H9 (cell line): Measurements from ENCODE around the gene RIPK1. TPM values are rescaled to one million over a fixed set of nuclear protein-coding genes. Genes with fewer than 3 reads are reported as not detected.
"Not testable (repeated sequence)": the region's sequence is repeated elsewhere in the genome, so short reads cannot be mapped to it uniquely, and the experiment has no call there.

Source experiments
- DNase-seq: peaks from one replicate; pipeline ENCODE4 v3.0.0-alpha.2; 2017
- H2AFZ ChIP-seq: one replicate; pipeline ENCODE4 v1.6.1; 2013; ENCODE audit warnings: mild to moderate bottlenecking, low read length, control low read depth, moderate library complexity
- H2AK5ac ChIP-seq: 2 replicates; pipeline ENCODE4 v1.6.1; 2013; ENCODE audit warnings: low read length, control low read depth, mixed read lengths; ENCODE audit not compliant: insufficient read length
- H2BK120ac ChIP-seq: one replicate; pipeline ENCODE4 v1.6.1; 2013; ENCODE audit warnings: low read depth, mild to moderate bottlenecking, low read length, control low read depth, inconsistent platforms; ENCODE audit not compliant: poor library complexity, severe bottlenecking
- H2BK12ac ChIP-seq: 2 replicates; pipeline ENCODE4 v1.6.1; 2013; ENCODE audit warnings: low read length, control low read depth, mixed read lengths, low read depth; ENCODE audit not compliant: insufficient read length
- H2BK15ac ChIP-seq: 2 replicates; pipeline ENCODE4 v1.6.1; 2013; ENCODE audit warnings: low read depth, low read length, control low read depth
- H2BK20ac ChIP-seq: one replicate; pipeline ENCODE4 v1.6.1; 2013; ENCODE audit warnings: low read depth, mild to moderate bottlenecking, low read length, control low read depth, inconsistent platforms; ENCODE audit not compliant: poor library complexity, severe bottlenecking
- H2BK5ac ChIP-seq: 2 replicates; pipeline ENCODE4 v1.6.1; 2013; ENCODE audit warnings: low read length, control low read depth, mixed read lengths; ENCODE audit not compliant: insufficient read length
- H3K14ac ChIP-seq: 2 replicates; pipeline ENCODE4 v1.6.1; 2013; ENCODE audit warnings: low read length, control low read depth; ENCODE audit not compliant: insufficient read depth
- H3K18ac ChIP-seq: 2 replicates; pipeline ENCODE4 v1.6.1; 2013; ENCODE audit warnings: low read depth, mild to moderate bottlenecking, mixed read lengths, low read length, control low read depth; ENCODE audit not compliant: insufficient read length
- H3K23ac ChIP-seq: 2 replicates; pipeline ENCODE4 v1.6.1; 2013; ENCODE audit warnings: low read length, control low read depth, mixed read lengths, low read depth; ENCODE audit not compliant: insufficient read length
- H3K23me2 ChIP-seq: 2 replicates; pipeline ENCODE4 v1.6.1; 2013; ENCODE audit warnings: low read depth, mild to moderate bottlenecking, mixed read lengths, low read length, control low read depth; ENCODE audit not compliant: insufficient read length, poor library complexity, severe bottlenecking
- H3K27ac ChIP-seq: 2 replicates; pipeline ENCODE4 v1.5.1; 2013; ENCODE audit warnings: low read length, control low read depth, mixed read lengths, low read depth; ENCODE audit not compliant: insufficient read length
- H3K27me3 ChIP-seq: 2 replicates; pipeline ENCODE4 v1.6.1; 2013; ENCODE audit warnings: low read length, control low read depth, inconsistent platforms; ENCODE audit not compliant: insufficient read depth
- H3K4ac ChIP-seq: 2 replicates; pipeline ENCODE4 v1.6.1; 2013; ENCODE audit warnings: low read depth, mild to moderate bottlenecking, control low read depth, inconsistent platforms, low read length, moderate library complexity
- H3K4me1 ChIP-seq: 2 replicates; pipeline ENCODE4 v1.6.1; 2013; ENCODE audit warnings: low read length, control low read depth, inconsistent platforms; ENCODE audit not compliant: insufficient read depth
- H3K4me2 ChIP-seq: 2 replicates; pipeline ENCODE4 v1.6.1; 2013; ENCODE audit warnings: low read length, control low read depth, mixed read lengths; ENCODE audit not compliant: insufficient read length, insufficient read depth
- H3K56ac ChIP-seq: 2 replicates; pipeline ENCODE4 v1.6.1; 2013; ENCODE audit warnings: low read depth, mild to moderate bottlenecking, mixed read lengths, low read length, control low read depth; ENCODE audit not compliant: insufficient read length
- H3K79me1 ChIP-seq: 2 replicates; pipeline ENCODE4 v1.6.1; 2013; ENCODE audit warnings: low read depth, mild to moderate bottlenecking, moderate library complexity, low read length, control low read depth, inconsistent platforms; ENCODE audit not compliant: insufficient read depth, poor library complexity, severe bottlenecking
- H3K79me2 ChIP-seq: 2 replicates; pipeline ENCODE4 v1.6.1; 2013; ENCODE audit warnings: low read length, control low read depth, inconsistent platforms; ENCODE audit not compliant: insufficient read depth
- H3K9ac ChIP-seq: 2 replicates; pipeline ENCODE4 v1.6.1; 2013; ENCODE audit warnings: low read length, control low read depth, mixed read lengths; ENCODE audit not compliant: insufficient read length; ENCODE audit errors: extremely low read depth
- H3K9me3 ChIP-seq: one replicate; pipeline ENCODE4 v1.6.1; 2013; ENCODE audit warnings: low read depth, low read length, inconsistent platforms; ENCODE audit not compliant: control insufficient read depth
- H3T11ph ChIP-seq: one replicate; pipeline ENCODE4 v1.6.1; 2013; ENCODE audit warnings: mild to moderate bottlenecking, low read length, control low read depth, inconsistent platforms
- H4K20me1 ChIP-seq: one replicate; pipeline ENCODE4 v1.6.1; 2013; ENCODE audit not compliant: control insufficient read depth, insufficient read length, insufficient read depth
- H4K5ac ChIP-seq: 2 replicates; pipeline ENCODE4 v1.6.1; 2013; ENCODE audit warnings: low read depth, mild to moderate bottlenecking, mixed read lengths, low read length, control low read depth; ENCODE audit not compliant: insufficient read length
- H4K8ac ChIP-seq: replicated peaks from 2 replicates; pipeline ENCODE4 v1.6.1; 2013; ENCODE audit warnings: low read length, control low read depth, mixed read lengths, low read depth; ENCODE audit not compliant: insufficient read length
- H4K91ac ChIP-seq: 2 replicates; pipeline ENCODE4 v1.6.1; 2013; ENCODE audit warnings: low read depth, mild to moderate bottlenecking, moderate library complexity, mixed read lengths, low read length, control low read depth; ENCODE audit not compliant: insufficient read length
- H3K27ac Mint-ChIP-seq, 3 experiments: 2 replicates in 2 of 3; 3 replicates in 1 of 3; pipeline ENCODE4 v1.8.0; 2020 to 2021; ENCODE audit warnings: mixed read lengths in 3 of 3, mild to moderate bottlenecking in 1 of 3, moderate library complexity in 1 of 3
- H3K27me3 Mint-ChIP-seq: 2 replicates; pipeline ENCODE4 v1.8.0; 2021; ENCODE audit warnings: low read depth, mild to moderate bottlenecking, moderate library complexity, mixed read lengths
- H3K36me3 Mint-ChIP-seq, 3 experiments: 2 replicates in 2 of 3; 3 replicates in 1 of 3; pipeline ENCODE4 v1.8.0; 2020 to 2021; ENCODE audit warnings: low read depth in 3 of 3, mixed read lengths in 3 of 3; ENCODE audit not compliant: insufficient read depth in 1 of 3
- H3K4me1 Mint-ChIP-seq, 2 experiments: 2 replicates each; pipeline ENCODE4 v1.8.0; 2020; ENCODE audit warnings: mixed read lengths in 2 of 2
- H3K4me3 Mint-ChIP-seq, 2 experiments: 2 replicates in 1 of 2; 3 replicates in 1 of 2; pipeline ENCODE4 v1.8.0; 2020 to 2021; ENCODE audit warnings: mild to moderate bottlenecking in 2 of 2, mixed read lengths in 2 of 2, moderate library complexity in 1 of 2
- H3K9me3 Mint-ChIP-seq, 2 experiments: 2 replicates in 1 of 2; 3 replicates in 1 of 2; pipeline ENCODE4 v1.8.0; 2020; ENCODE audit warnings: mild to moderate bottlenecking in 2 of 2, mixed read lengths in 2 of 2, moderate library complexity in 1 of 2
- WGBS: extraction: QIAGEN DNeasy Blood & Tissue Kit; methylation state at CpG from one replicate; pipeline ENCODE4 v1.1.7; 2013; ENCODE audit warnings: missing lambda C conversion rate, low lambda C conversion rate, mixed read lengths; ENCODE audit not compliant: insufficient read length; ENCODE audit errors: extremely low coverage; 5-methylcytosine and 5-hydroxymethylcytosine counted together
- total RNA-seq: library from RNA; stranded (reverse); gene quantifications from 2 replicates; pipeline ENCODE4 v1.2.1, GENCODE V29; 2021
- TF ChIP-seq, protein P1 (sequence below): fragments of 200-600 bp; sonication (generic); conservative IDR thresholded peaks from 3 replicates; pipeline ENCODE4 v1.8.0; 2021; ENCODE audit warnings: antibody characterized with exemption, mild to moderate bottlenecking

Gene RIPK1
- total RNA-seq, 1 experiment from 2014 or later: 24.6 TPM

DNA sequence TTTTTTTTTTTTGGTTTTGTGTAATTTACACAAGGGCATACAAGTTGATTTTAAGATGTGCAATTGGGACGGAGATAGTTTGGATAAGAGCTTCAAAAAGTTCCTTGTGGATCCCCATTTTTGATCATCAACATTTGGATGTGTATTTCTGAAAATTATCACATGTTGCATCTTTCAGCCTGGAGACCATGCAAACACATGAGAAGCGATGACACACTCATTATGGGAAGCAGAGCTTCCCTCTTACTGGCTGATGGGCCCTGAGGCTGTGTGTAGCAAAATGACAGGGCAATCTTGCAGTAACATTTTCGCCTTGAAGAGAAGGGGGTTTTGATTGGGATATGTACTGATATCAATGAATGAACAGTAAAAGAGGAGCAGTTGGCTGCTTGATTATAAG, 22.0 kb upstream of the RIPK1 start:
- Histone ChIP-seq H3K23me2 (no peaks in the 10 kb centered on the region), H4K20me1 (no peaks in the 10 kb centered on the region), H2AK5ac (no peak overlapping the region), H4K8ac (no peak overlapping the region), H3K4ac (no peak overlapping the region), H3K9me3 (no peaks in the 10 kb centered on the region), H3T11ph (no peak overlapping the region), H3K4me1 (no peaks in the 10 kb centered on the region; the same call in 1 of the 2 replicates), H2AFZ (no peak overlapping the region), H3K56ac (no peak overlapping the region), H3K23ac (no peak overlapping the region), H2BK5ac (no peak overlapping the region), H3K27ac (no peak overlapping the region), H3K79me2 (no peaks in the 10 kb centered on the region), H2BK20ac (no peak overlapping the region), H3K14ac (no peak overlapping the region), H3K79me1 (no peaks in the 10 kb centered on the region), H3K27me3 (no peaks in the 10 kb centered on the region), H4K91ac (no peak overlapping the region), H3K4me2 (no peak overlapping the region), H2BK15ac (no peak overlapping the region), H2BK12ac (no peak overlapping the region), H3K9ac (no peak overlapping the region), H3K18ac (no peak overlapping the region), H2BK120ac (no peak overlapping the region), H4K5ac (no peak overlapping the region)
- H3K9me3 Mint-ChIP-seq: peaks cover 0 to 3% of the 10 kb centered on the region in 2 experiments; a peak in 1 of 5 replicates
- H3K27ac Mint-ChIP-seq: no peak overlapping the region
- no peak for DNase-seq
- H3K36me3 Mint-ChIP-seq: peaks cover 0 to 1% (median 0%) of the 10 kb centered on the region in 3 experiments; a peak in 1 of 7 replicates
- TF ChIP-seq, protein P1, sequence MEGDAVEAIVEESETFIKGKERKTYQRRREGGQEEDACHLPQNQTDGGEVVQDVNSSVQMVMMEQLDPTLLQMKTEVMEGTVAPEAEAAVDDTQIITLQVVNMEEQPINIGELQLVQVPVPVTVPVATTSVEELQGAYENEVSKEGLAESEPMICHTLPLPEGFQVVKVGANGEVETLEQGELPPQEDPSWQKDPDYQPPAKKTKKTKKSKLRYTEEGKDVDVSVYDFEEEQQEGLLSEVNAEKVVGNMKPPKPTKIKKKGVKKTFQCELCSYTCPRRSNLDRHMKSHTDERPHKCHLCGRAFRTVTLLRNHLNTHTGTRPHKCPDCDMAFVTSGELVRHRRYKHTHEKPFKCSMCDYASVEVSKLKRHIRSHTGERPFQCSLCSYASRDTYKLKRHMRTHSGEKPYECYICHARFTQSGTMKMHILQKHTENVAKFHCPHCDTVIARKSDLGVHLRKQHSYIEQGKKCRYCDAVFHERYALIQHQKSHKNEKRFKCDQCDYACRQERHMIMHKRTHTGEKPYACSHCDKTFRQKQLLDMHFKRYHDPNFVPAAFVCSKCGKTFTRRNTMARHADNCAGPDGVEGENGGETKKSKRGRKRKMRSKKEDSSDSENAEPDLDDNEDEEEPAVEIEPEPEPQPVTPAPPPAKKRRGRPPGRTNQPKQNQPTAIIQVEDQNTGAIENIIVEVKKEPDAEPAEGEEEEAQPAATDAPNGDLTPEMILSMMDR: no peak
- peaks cover 10 to 13% of the 10 kb centered on the region in 2 experiments for H3K4me1 Mint-ChIP-seq
- H3K27me3 Mint-ChIP-seq: peaks cover 4% of the 10 kb centered on the region; the same call in 1 of the 2 replicates
- H3K4me3 Mint-ChIP-seq: no peak overlapping the region
- WGBS: no CpG with 5 or more reads among the region's 3 CpGs

- H3K4me1 ChIP-seq, H3K4me2 ChIP-seq, H2BK12ac ChIP-seq, H2BK15ac ChIP-seq, H2AFZ ChIP-seq, H3K23me2 ChIP-seq, H3K27ac Mint-ChIP-seq, H3K9ac ChIP-seq, H3K4me3 Mint-ChIP-seq, H4K91ac ChIP-seq, H4K8ac ChIP-seq, H4K5ac ChIP-seq, H3T11ph ChIP-seq, H2BK20ac ChIP-seq, H3K79me1 ChIP-seq, H3K79me2 ChIP-seq, DNase-seq, H3K14ac ChIP-seq, H3K27me3 Mint-ChIP-seq, H3K4ac ChIP-seq, H3K9me3 Mint-ChIP-seq, H3K23ac ChIP-seq, H3K27me3 ChIP-seq, H2BK5ac ChIP-seq, H2AK5ac ChIP-seq, H2BK120ac ChIP-seq, H3K56ac ChIP-seq, H3K18ac ChIP-seq, H4K20me1 ChIP-seq, H3K9me3 ChIP-seq, H3K27ac ChIP-seq, H3K36me3 Mint-ChIP-seq: not testable (repeated sequence)
- H3K4me1 Mint-ChIP-seq: peaks cover 10 to 13% of the 10 kb centered on the region in 2 experiments
- no CpG with 5 or more reads among the region's 4 CpGs for WGBS
These were observed 20.3 kb upstream of the RIPK1 start for GRCh38 chr6:3048009-3048408.
